Chondrocyte (in vitro differentiated cells): ENCODE data around the gene CXCL9. TPM values are rescaled to one million over a fixed set of nuclear protein-coding genes. Genes with fewer than 3 reads are reported as not detected.

Experiments
- DNase-seq: peaks from one replicate; pipeline ENCODE4 v3.0.0; 2021; ENCODE audit warnings: mixed read lengths, low spot score
- H3K27ac Mint-ChIP-seq: one replicate; pipeline ENCODE4 v1.8.0; 2021; ENCODE audit warnings: mild to moderate bottlenecking, moderate library complexity, mixed read lengths; ENCODE audit not compliant: unreplicated experiment
- H3K27me3 Mint-ChIP-seq: 2 replicates; pipeline ENCODE4 v1.8.0; 2021; ENCODE audit warnings: low read depth, mixed read lengths
- H3K36me3 Mint-ChIP-seq: 2 replicates; pipeline ENCODE4 v1.8.0; 2021; ENCODE audit warnings: low read depth, mixed read lengths
- H3K4me1 Mint-ChIP-seq: 2 replicates; pipeline ENCODE4 v1.8.0; 2021; ENCODE audit warnings: low read depth, mild to moderate bottlenecking, mixed read lengths
- H3K4me3 Mint-ChIP-seq: one replicate; pipeline ENCODE4 v1.8.0; 2021; ENCODE audit warnings: mild to moderate bottlenecking, moderate library complexity, mixed read lengths; ENCODE audit not compliant: unreplicated experiment
- H3K9me3 Mint-ChIP-seq: 2 replicates; pipeline ENCODE4 v1.8.0; 2021; ENCODE audit warnings: low read depth, mixed read lengths
- CTCF ChIP-seq: fragments of 200-600 bp; sonication (generic); IDR thresholded peaks from 2 replicates; pipeline ENCODE4 v1.5.0; 2021; ENCODE audit warnings: antibody characterized with exemption, mild to moderate bottlenecking, moderate library complexity
- total RNA-seq: library from RNA; stranded (reverse); gene quantifications from 3 replicates; pipeline ENCODE4 v1.2.1, GENCODE V29; 2021

CXCL9 gene
- total RNA-seq, 1 donor from 2014 or later, result not detected

- H3K4me1 Mint-ChIP-seq, result no peaks in the 10 kb centered on the region
- no peaks in the 10 kb centered on the region for H3K9me3 Mint-ChIP-seq
- no peaks in the 10 kb centered on the region for H3K36me3 Mint-ChIP-seq
- no peak for TF ChIP-seq CTCF
- no peak for DNase-seq
- no peak overlapping the region for H3K27ac Mint-ChIP-seq
- H3K4me3 Mint-ChIP-seq, result no peak overlapping the region
- peaks cover 49% of the 10 kb centered on the region for H3K27me3 Mint-ChIP-seq
Measured at GRCh38 chr4:76028350-76028765, 21.0 kb upstream of the CXCL9 start.

- Mint-ChIP-seq H3K4me1 (no peaks in the 10 kb centered on the region), H3K4me3 (no peak overlapping the region), H3K9me3 (no peaks in the 10 kb centered on the region), H3K27me3 (peaks cover 45% of the 10 kb centered on the region), H3K27ac (no peak overlapping the region), H3K36me3 (no peaks in the 10 kb centered on the region)
- TF ChIP-seq CTCF, result no peak
- no peak for DNase-seq
Measured at GRCh38 chr4:76024065-76024464, 16.8 kb upstream of the CXCL9 start.

- no peak for DNase-seq
- no peaks in the 10 kb centered on the region for H3K36me3 Mint-ChIP-seq
- H3K27ac Mint-ChIP-seq, result no peak within 1 kb of the TSS
- no peak within 1 kb of the TSS for H3K4me3 Mint-ChIP-seq
- H3K27me3 Mint-ChIP-seq, result peaks cover 41% of the 10 kb centered on the region
- no peaks in the 10 kb centered on the region for H3K9me3 Mint-ChIP-seq
- no peak for TF ChIP-seq CTCF
- no peaks in the 10 kb centered on the region for H3K4me1 Mint-ChIP-seq
Measured at GRCh38 chr4:76023389-76023788, 16.1 kb upstream of the CXCL9 start, which contains the start of gene CXCL10. TSS of gene CXCL10 (minus strand) at chr4:76023497. CDS start at chr4:76023431, 66 bp downstream.

GRCh38 chr4:76022677-76023076 lies 15.4 kb upstream of the CXCL9 start:
- no peaks in the 10 kb centered on the region for H3K4me1 Mint-ChIP-seq

GRCh38 chr4:76022031-76022430 lies 14.7 kb upstream of the CXCL9 start:
- no peak for TF ChIP-seq CTCF
- no peaks in the 10 kb centered on the region for H3K4me1 Mint-ChIP-seq
- no peaks in the 10 kb centered on the region for H3K36me3 Mint-ChIP-seq
- peaks cover 36% of the 10 kb centered on the region for H3K27me3 Mint-ChIP-seq
- no peaks in the 10 kb centered on the region for H3K9me3 Mint-ChIP-seq
- no peak for DNase-seq
- H3K4me3 Mint-ChIP-seq, result no peak overlapping the region
- no peak overlapping the region for H3K27ac Mint-ChIP-seq

More at GRCh38 chr4:76022677-76023076, 15.4 kb upstream of the CXCL9 start:
- H3K4me3 Mint-ChIP-seq, result no peak overlapping the region
- peaks cover 39% of the 10 kb centered on the region for H3K27me3 Mint-ChIP-seq
- H3K27ac Mint-ChIP-seq, result no peak overlapping the region
- H3K9me3 Mint-ChIP-seq, result no peaks in the 10 kb centered on the region
- DNase-seq, result no peak
- TF ChIP-seq CTCF, result no peak
- no peaks in the 10 kb centered on the region for H3K36me3 Mint-ChIP-seq
